HG03442 (cell line): ENCODE results near the gene CIBAR2.
"Not testable (repeated sequence)": the region's sequence is repeated elsewhere in the genome, so short reads cannot be mapped to it uniquely, and the experiment has no call there.

Experiments used
- ATAC-seq: cut with Tn5 transposase; IDR thresholded peaks from one replicate; pipeline ENCODE4 v1.9.1; 2021; ENCODE audit warnings: mild to moderate bottlenecking, moderate library complexity; ENCODE audit not compliant: unreplicated experiment

CIBAR2 gene

GRCh38 chr16:85064186-85064585, 48.1 kb downstream of the CIBAR2 start:
- ATAC-seq = no peak

- no peak for ATAC-seq
Measured at GRCh38 chr16:85062845-85063244, 49.4 kb downstream of the CIBAR2 start.

- no peak for ATAC-seq
Measured at GRCh38 chr16:85062323-85062722, 49.9 kb downstream of the CIBAR2 start.

GRCh38 chr16:85061566-85061965, 50.7 kb downstream of the CIBAR2 start:
- ATAC-seq = no peak

GRCh38 chr16:85058909-85059308, 53.4 kb downstream of the CIBAR2 start:
- no peak for ATAC-seq

- peak; percentile 35 for ATAC-seq
Measured at GRCh38 chr16:85057948-85058347, 54.3 kb downstream of the CIBAR2 start.

GRCh38 chr16:85057212-85057889, 54.9 kb downstream of the CIBAR2 start:
- no peak for ATAC-seq

GRCh38 chr16:85056211-85056748, 56.0 kb downstream of the CIBAR2 start:
- ATAC-seq = no peak

- peak; percentile 85 for ATAC-seq
Measured at GRCh38 chr16:85055493-85056210, 56.6 kb downstream of the CIBAR2 start.

- no peak for ATAC-seq
Measured at GRCh38 chr16:85054948-85055492, 57.3 kb downstream of the CIBAR2 start.

- ATAC-seq = not testable (repeated sequence)
Measured at GRCh38 chr16:85054321-85054720, 58.0 kb downstream of the CIBAR2 start.

- no peak for ATAC-seq
Measured at GRCh38 chr16:85052536-85052935, 59.7 kb downstream of the CIBAR2 start.

GRCh38 chr16:85051683-85052082, 60.6 kb downstream of the CIBAR2 start:
- ATAC-seq = no peak

GRCh38 chr16:85051067-85051581, 61.1 kb downstream of the CIBAR2 start:
- ATAC-seq = no peak

GRCh38 chr16:85049706-85050305, 62.5 kb downstream of the CIBAR2 start:
- ATAC-seq = no peak

GRCh38 chr16:85048921-85049562, 63.2 kb downstream of the CIBAR2 start:
- no peak for ATAC-seq
